ENCODE data around the gene PDP2.

- TF ChIP-seq POLR2A (IDR thresholded peaks at IDR 0.05; ENCODE audit: low read depth, low read length): no peak
- TF ChIP-seq POLR2AphosphoS5 (IDR thresholded peaks at IDR 0.05; ENCODE audit: low read depth, low read length): no peak
- no peak for TF ChIP-seq TAF1 (IDR thresholded peaks at IDR 0.05; ENCODE audit: borderline replicate concordance, low read depth, low read length)
Observed at GRCh38 chr16:66834746-66835145, 45.6 kb upstream of the PDP2 start.
